Upper lobe of left lung (tissue), 6 donors: ENCODE data around the gene ANKMY1. TPM values are rescaled to one million over a fixed set of nuclear protein-coding genes. Genes with fewer than 3 reads are reported as not detected.
A peak's percentile ranks its signal among the peaks of the same experiment; 100 is the strongest.

Source experiments
- ATAC-seq, 2 donors: fragments of 200-7000 bp; cut with Tn5 transposase; one replicate each; pipeline ENCODE4 v1.9.1; 2022; ENCODE audit warnings: mild to moderate bottlenecking in 2 of 2, moderate library complexity in 2 of 2; ENCODE audit not compliant: low FRiP score in 2 of 2
- DNase-seq, 2 donors: peaks; one replicate each; pipeline ENCODE4 v3.0.0-alpha.2; 2019 to 2020
- H3K27ac ChIP-seq, 4 donors: fragments of 200-600 bp; sonication (generic); one replicate each; pipeline ENCODE4 v1.5.1; 2016 to 2019
- H3K27me3 ChIP-seq, 4 donors: fragments of 200-600 bp; sonication (generic); one replicate each; pipeline ENCODE4 v1.5.1; 2017 to 2019
- H3K36me3 ChIP-seq, 4 donors: fragments of 200-600 bp; sonication (generic); one replicate each; pipeline ENCODE4 v1.5.1; 2016 to 2019
- H3K4me1 ChIP-seq, 4 donors: fragments of 200-600 bp; sonication (generic); one replicate each; pipeline ENCODE4 v1.5.1; 2018 to 2019
- H3K4me3 ChIP-seq, 4 donors: fragments of 200-600 bp; sonication (generic); one replicate each; pipeline ENCODE4 v1.5.1; 2017 to 2019; ENCODE audit warnings: mild to moderate bottlenecking in 2 of 4, moderate library complexity in 1 of 4
- H3K9me3 ChIP-seq, 4 donors: fragments of 200-600 bp; sonication (generic); one replicate each; pipeline ENCODE4 v1.5.1; 2018 to 2019
- CTCF ChIP-seq, 6 experiments: fragments of 450-650 bp in 4 of 6; fragments of 200-600 bp in 2 of 6; sonication (generic) in 2 of 6; IDR thresholded peaks; one replicate each; pipeline ENCODE4 v1.5.1; 2016 to 2019; ENCODE audit warnings: antibody characterized with exemption in 6 of 6
- EP300 ChIP-seq, 4 donors: sonication (generic); formaldehyde crosslinking; IDR thresholded peaks; one replicate each; pipeline ENCODE4 v1.5.1; 2017; ENCODE audit warnings: antibody characterized with exemption in 4 of 4, control low read depth in 2 of 4
- POLR2A ChIP-seq, 4 donors: fragments of 450-650 bp; IDR thresholded peaks; one replicate each; pipeline ENCODE4 v1.5.1; 2016 to 2017; ENCODE audit warnings: antibody characterized with exemption in 4 of 4, mild to moderate bottlenecking in 2 of 4
- POLR2AphosphoS5 ChIP-seq, 2 donors: sonication (generic); formaldehyde crosslinking; IDR thresholded peaks; one replicate each; pipeline ENCODE4 v1.5.1; 2017; ENCODE audit warnings: antibody characterized with exemption in 2 of 2
- WGBS, 2 donors: methylation state at CpG; one replicate each; pipeline ENCODE4 v1.1.5; 2017 to 2018; 5-methylcytosine and 5-hydroxymethylcytosine counted together
- total RNA-seq, 6 donors: library from RNA; depleted of rRNA in 4 of 6; stranded (reverse); fragments of >200 nt in 4 of 6; gene quantifications; one replicate each; pipeline versions ENCODE4 v1.1.0 to v1.2.1, GENCODE V29; 2016 to 2021
- donor health status: DM: no; HTN: no; CAD: no; lungs with moderate emphysema.
- donor health status: DM: no; HTN: yes; CAD: no; lungs with severe emphysema.

Gene ANKMY1
- total RNA-seq, 6 donors from 2014 or later = 23.7 to 97.4 (median 26.9) TPM

GRCh38 chr2:240448387-240449274 is 109.2 kb downstream of the ANKMY1 start:
- Histone ChIP-seq H3K4me1 (peaks cover 2 to 20% (median 11%) of the 10 kb centered on the region in 4 donors), H3K9me3 (no peaks in the 10 kb centered on the region), H3K4me3 (no peak overlapping the region), H3K27me3 (peaks cover 0 to 20% (median 5%) of the 10 kb centered on the region in 4 donors), H3K27ac (no peak overlapping the region), H3K36me3 (no peaks in the 10 kb centered on the region)
- ATAC-seq (no peak), DNase-seq (peak in 1 of 2 donors; percentile 54)
- no peak for TF ChIP-seq EP300 (IDR thresholded peaks at IDR 0.05)
- no peak for TF ChIP-seq POLR2AphosphoS5 (IDR thresholded peaks at IDR 0.05)
- TF ChIP-seq POLR2A (IDR thresholded peaks at IDR 0.05) = no peak
- TF ChIP-seq CTCF (IDR thresholded peaks at IDR 0.05) = no peak
- WGBS, 2 donors = 86 to 100% methylated on average over 5 to 22 of the region's 23 CpGs

GRCh38 chr2:240447934-240448333 is 109.9 kb downstream of the ANKMY1 start:
- WGBS, 2 donors = 71 to 78% methylated on average over 15 of the region's 15 CpGs
- ATAC-seq = no peak
- TF ChIP-seq POLR2A (IDR thresholded peaks at IDR 0.05) = no peak
- TF ChIP-seq EP300 (IDR thresholded peaks at IDR 0.05) = no peak
- no peak for TF ChIP-seq POLR2AphosphoS5 (IDR thresholded peaks at IDR 0.05)
- no peak for TF ChIP-seq CTCF (IDR thresholded peaks at IDR 0.05)
- no peak overlapping the region for H3K4me3 ChIP-seq
- H3K4me1 ChIP-seq = peaks cover 0 to 13% (median 10%) of the 10 kb centered on the region in 4 donors
- H3K9me3 ChIP-seq = no peaks in the 10 kb centered on the region
- H3K36me3 ChIP-seq = no peaks in the 10 kb centered on the region
- peaks cover 0 to 15% (median 3%) of the 10 kb centered on the region in 4 donors for H3K27me3 ChIP-seq
- peak in 1 of 2 donors; percentile 67 for DNase-seq
- no peak overlapping the region for H3K27ac ChIP-seq

GRCh38 chr2:240447331-240447730 is 110.5 kb downstream of the ANKMY1 start:
- H3K4me1 ChIP-seq = peaks cover 0 to 10% (median 7%) of the 10 kb centered on the region in 4 donors
- ATAC-seq = no peak
- WGBS, 2 donors = 75 to 82% methylated on average over 16 to 20 of the region's 22 CpGs
- no peak overlapping the region for H3K27ac ChIP-seq
- no peaks in the 10 kb centered on the region for H3K36me3 ChIP-seq
- TF ChIP-seq POLR2A (IDR thresholded peaks at IDR 0.05) (no peak), POLR2AphosphoS5 (IDR thresholded peaks at IDR 0.05) (no peak), CTCF (IDR thresholded peaks at IDR 0.05) (no peak), EP300 (IDR thresholded peaks at IDR 0.05) (no peak)
- H3K9me3 ChIP-seq = no peaks in the 10 kb centered on the region
- peaks cover 0 to 9% (median 2%) of the 10 kb centered on the region in 4 donors for H3K27me3 ChIP-seq
- H3K4me3 ChIP-seq = no peak overlapping the region
- peak in 1 of 2 donors; percentile 77 for DNase-seq

GRCh38 chr2:240446664-240447175 is 111.1 kb downstream of the ANKMY1 start:
- no peak for ATAC-seq
- TF ChIP-seq POLR2A (IDR thresholded peaks at IDR 0.05) (no peak), EP300 (IDR thresholded peaks at IDR 0.05) (no peak)
- Histone ChIP-seq H3K4me3 (no peak overlapping the region), H3K27ac (no peak overlapping the region), H3K36me3 (no peaks in the 10 kb centered on the region), H3K9me3 (no peaks in the 10 kb centered on the region), H3K27me3 (peaks cover 0 to 5% (median 0%) of the 10 kb centered on the region in 4 donors), H3K4me1 (peaks cover 0 to 4% (median under 1%) of the 10 kb centered on the region in 4 donors)
- WGBS, 2 donors = 70 to 91% methylated on average over 5 to 12 of the region's 12 CpGs
- peak in 1 of 2 donors; percentile 62 for DNase-seq

GRCh38 chr2:240445961-240446663 is 111.7 kb downstream of the ANKMY1 start:
- Histone ChIP-seq H3K4me1 (no peaks in the 10 kb centered on the region), H3K36me3 (no peaks in the 10 kb centered on the region), H3K27ac (no peak overlapping the region), H3K4me3 (no peak overlapping the region), H3K9me3 (no peaks in the 10 kb centered on the region), H3K27me3 (peaks cover 0 to 2% (median 0%) of the 10 kb centered on the region in 4 donors)
- no peak for DNase-seq
- 76 to 82% methylated on average over 20 to 23 of the region's 24 CpGs for WGBS, 2 donors
- ATAC-seq = no peak
- TF ChIP-seq EP300 (IDR thresholded peaks at IDR 0.05) (no peak), POLR2A (IDR thresholded peaks at IDR 0.05) (no peak), POLR2AphosphoS5 (IDR thresholded peaks at IDR 0.05) (no peak), CTCF (IDR thresholded peaks at IDR 0.05) (no peak)
